ENCODE results near the gene BBS9. TPM values are rescaled to one million over a fixed set of nuclear protein-coding genes. Genes with fewer than 3 reads are reported as not detected.

The BBS9 gene
- total and polyA plus RNA-seq, 2 donors (not counting 1 experiment from before 2014, with no cell fraction given), result 8.4 to 45.2 TPM

- peaks cover 5 to 8% of the 10 kb centered on the region in 2 donors for H3K4me1 ChIP-seq (ENCODE audit: control insufficient read depth in 2 of 2, insufficient read depth in 2 of 2, low read length in 2 of 2)
- H3K27me3 ChIP-seq (replicated peaks in 1 of 4; ENCODE audit: control extremely low read depth in 1 of 4, control insufficient read depth in 3 of 4, insufficient read depth in 4 of 4, low read length in 3 of 4), result no peaks in the 10 kb centered on the region
- H3K27me3 Mint-ChIP-seq, result no peaks in the 10 kb centered on the region
- H3K9me3 ChIP-seq (ENCODE audit: control extremely low read depth in 1 of 3, control insufficient read depth in 2 of 3, insufficient read depth in 1 of 3, low read length in 2 of 3), result peaks cover 0 to 9% (median 4%) of the 10 kb centered on the region in 3 donors
- H3K4me2 ChIP-seq (replicated peaks; ENCODE audit: low read depth, low read length, poor library complexity, severe bottlenecking), result no peak overlapping the region
- H3K9ac ChIP-seq (ENCODE audit: low read length), result no peak overlapping the region
- H2AFZ ChIP-seq (ENCODE audit: insufficient read depth, low read depth, low read length, poor library complexity, severe bottlenecking), result no peak overlapping the region
- DNase-seq (no peak), ATAC-seq (ENCODE audit: low read depth) (no peak)
- no peak overlapping the region for H3K27ac Mint-ChIP-seq
- H3K4me1 Mint-ChIP-seq, result peaks cover 12% of the 10 kb centered on the region
- WGBS (ENCODE audit: insufficient coverage), result 100% methylated on average over 1 of the region's 2 CpGs
- no peak overlapping the region for H3K27ac ChIP-seq (ENCODE audit: low read length in 2 of 2)
- intact Hi-C loops (cut with micrococcal nuclease), result no loop called here
- TF ChIP-seq CTCF (IDR thresholded peaks at IDR 0.05), result no peak
- no peak for TF ChIP-seq EZH2 (IDR thresholded peaks at IDR 0.05; ENCODE audit: borderline replicate concordance, insufficient read depth, low read depth, low read length, poor library complexity, severe bottlenecking)
- H3K4me3 Mint-ChIP-seq, result no peak overlapping the region
- H4K20me1 ChIP-seq (ENCODE audit: control insufficient read depth, insufficient read depth, low read length, poor library complexity, severe bottlenecking), result no peaks in the 10 kb centered on the region
- ChIA-PET POLR2A (no interaction called here), CTCF (interaction anchor here (0.6 kb wide), 1 partner anchor 321 kb away, joined by 3 read pairs; no protein-coding TSS in a partner anchor)
- no peaks in the 10 kb centered on the region for H3K79me2 ChIP-seq (ENCODE audit: control insufficient read depth, insufficient read depth, low read length)
- peaks cover 2% of the 10 kb centered on the region for H3K9me3 Mint-ChIP-seq (ENCODE audit: insufficient read depth)
- peaks cover 1 to 3% of the 10 kb centered on the region in 2 experiments for H3K36me3 ChIP-seq (replicated peaks in 1 of 2; ENCODE audit: control extremely low read depth in 1 of 2, control insufficient read depth in 1 of 2, extremely low read depth in 1 of 2, insufficient read depth in 2 of 2, low read length in 1 of 2)
- no peak overlapping the region for H3K4me3 ChIP-seq (ENCODE audit: control extremely low read depth in 1 of 5, extremely low read depth in 1 of 5, insufficient read depth in 1 of 5, low read depth in 2 of 5, low read length in 4 of 5)
These were observed 41.5 kb upstream of the BBS9 start for GRCh38 chr7:33087858-33088257.

GRCh38 chr7:33089142-33089541 is 40.2 kb upstream of the BBS9 start:
- POLR2A ChIA-PET, result no interaction called here

More at GRCh38 chr7:33089142-33089541, 40.2 kb upstream of the BBS9 start:
- 100% methylated on average over 1 of the region's 7 CpGs for WGBS (ENCODE audit: insufficient coverage)
- no peak overlapping the region for H2AFZ ChIP-seq (ENCODE audit: insufficient read depth, low read depth, low read length, poor library complexity, severe bottlenecking)
- H3K9ac ChIP-seq (ENCODE audit: low read length), result no peak overlapping the region
- no peak overlapping the region for H3K4me2 ChIP-seq (replicated peaks; ENCODE audit: low read depth, low read length, poor library complexity, severe bottlenecking)
- H3K79me2 ChIP-seq (ENCODE audit: control insufficient read depth, insufficient read depth, low read length), result no peaks in the 10 kb centered on the region
- TF ChIP-seq CTCF (IDR thresholded peaks at IDR 0.05) (no peak), EZH2 (IDR thresholded peaks at IDR 0.05; ENCODE audit: borderline replicate concordance, insufficient read depth, low read depth, low read length, poor library complexity, severe bottlenecking) (no peak)
- H3K36me3 ChIP-seq (replicated peaks in 1 of 2; ENCODE audit: control extremely low read depth in 1 of 2, control insufficient read depth in 1 of 2, extremely low read depth in 1 of 2, insufficient read depth in 2 of 2, low read length in 1 of 2), result peaks cover 5 to 14% of the 10 kb centered on the region in 2 experiments
- H3K4me3 ChIP-seq (ENCODE audit: control extremely low read depth in 1 of 5, extremely low read depth in 1 of 5, insufficient read depth in 1 of 5, low read depth in 2 of 5, low read length in 4 of 5), result no peak overlapping the region
- ATAC-seq (ENCODE audit: low read depth) (no peak), DNase-seq (no peak)
- peaks cover 0 to 9% (median 4%) of the 10 kb centered on the region in 3 donors for H3K9me3 ChIP-seq (ENCODE audit: control extremely low read depth in 1 of 3, control insufficient read depth in 2 of 3, insufficient read depth in 1 of 3, low read length in 2 of 3)
- H4K20me1 ChIP-seq (ENCODE audit: control insufficient read depth, insufficient read depth, low read length, poor library complexity, severe bottlenecking), result no peaks in the 10 kb centered on the region
- peaks cover 2% of the 10 kb centered on the region for H3K9me3 Mint-ChIP-seq (ENCODE audit: insufficient read depth)
- H3K27ac Mint-ChIP-seq, result no peak overlapping the region
- no peak overlapping the region for H3K4me3 Mint-ChIP-seq
- no peaks in the 10 kb centered on the region for H3K27me3 ChIP-seq (replicated peaks in 1 of 4; ENCODE audit: control extremely low read depth in 1 of 4, control insufficient read depth in 3 of 4, insufficient read depth in 4 of 4, low read length in 3 of 4)
- H3K27ac ChIP-seq (ENCODE audit: low read length in 2 of 2), result no peak overlapping the region
- H3K4me1 ChIP-seq (ENCODE audit: control insufficient read depth in 2 of 2, insufficient read depth in 2 of 2, low read length in 2 of 2), result peaks cover 5 to 8% of the 10 kb centered on the region in 2 donors
- no peaks in the 10 kb centered on the region for H3K27me3 Mint-ChIP-seq
- intact Hi-C loops (cut with micrococcal nuclease), result no loop called here
- CTCF ChIA-PET, result interaction anchor here (0.9 kb wide), 1 partner anchor 20 kb away, joined by 4 read pairs; the partner anchor contains the start of gene RP9
- peaks cover 13% of the 10 kb centered on the region for H3K4me1 Mint-ChIP-seq

All from B cell (primary cell).